ENCODE measurements around the gene SDF2. TPM values are rescaled to one million over a fixed set of nuclear protein-coding genes. Genes with fewer than 3 reads are reported as not detected.
"Not testable (repeated sequence)": the region's sequence is repeated elsewhere in the genome, so short reads cannot be mapped to it uniquely, and the experiment has no call there.

Gene SDF2
- total and polyA plus RNA-seq, 10 of the 15 experiments (the other 5 are each of a cell fraction or from before 2014, with no cell fraction given) = 29.8 to 81.0 (median 41.5) TPM

DNA sequence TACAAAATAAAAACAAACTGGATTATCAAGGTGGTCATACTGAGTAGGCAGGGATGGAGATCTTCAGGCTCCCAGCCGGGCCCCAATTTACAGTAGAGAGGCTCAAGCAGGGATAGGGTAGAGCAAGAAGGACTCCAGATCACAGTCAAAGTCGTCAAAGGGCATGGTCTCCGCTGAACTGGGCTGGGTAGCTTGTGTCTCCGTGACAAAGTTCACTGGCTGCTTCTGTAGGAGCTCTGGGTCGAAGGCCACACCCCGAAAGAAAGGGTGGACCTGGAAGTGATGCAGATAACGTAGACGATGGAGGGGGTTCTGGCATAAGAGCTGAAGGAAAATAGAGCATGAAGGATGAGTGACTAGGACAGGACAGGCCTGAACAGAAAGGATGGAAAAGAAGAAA lies 51.3 kb downstream of the SDF2 start:
- TF ChIP-seq CHD4 (IDR thresholded peaks at IDR 0.05) (no peak), NFXL1 (IDR thresholded peaks at IDR 0.05; ENCODE audit: borderline replicate concordance) (no peak), JUND (IDR thresholded peaks at IDR 0.05; ENCODE audit: low read depth, low read length) (no peak), RFX5 (IDR thresholded peaks at IDR 0.05; ENCODE audit: low read depth, low read length) (no peak), TBL1XR1 (IDR thresholded peaks at IDR 0.05; ENCODE audit: low read depth, low read length) (no peak), SUPT20H (IDR thresholded peaks at IDR 0.05; ENCODE audit: borderline replicate concordance, control insufficient read depth, low read depth, low read length) (no peak)
- TF ChIP-seq, protein P1, sequence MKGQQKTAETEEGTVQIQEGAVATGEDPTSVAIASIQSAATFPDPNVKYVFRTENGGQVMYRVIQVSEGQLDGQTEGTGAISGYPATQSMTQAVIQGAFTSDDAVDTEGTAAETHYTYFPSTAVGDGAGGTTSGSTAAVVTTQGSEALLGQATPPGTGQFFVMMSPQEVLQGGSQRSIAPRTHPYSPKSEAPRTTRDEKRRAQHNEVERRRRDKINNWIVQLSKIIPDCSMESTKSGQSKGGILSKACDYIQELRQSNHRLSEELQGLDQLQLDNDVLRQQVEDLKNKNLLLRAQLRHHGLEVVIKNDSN (IDR thresholded peaks at IDR 0.05; ENCODE audit: borderline replicate concordance, extremely low read length, insufficient read depth, low read depth, low read length) = no peak
- TF ChIP-seq, protein P2, sequence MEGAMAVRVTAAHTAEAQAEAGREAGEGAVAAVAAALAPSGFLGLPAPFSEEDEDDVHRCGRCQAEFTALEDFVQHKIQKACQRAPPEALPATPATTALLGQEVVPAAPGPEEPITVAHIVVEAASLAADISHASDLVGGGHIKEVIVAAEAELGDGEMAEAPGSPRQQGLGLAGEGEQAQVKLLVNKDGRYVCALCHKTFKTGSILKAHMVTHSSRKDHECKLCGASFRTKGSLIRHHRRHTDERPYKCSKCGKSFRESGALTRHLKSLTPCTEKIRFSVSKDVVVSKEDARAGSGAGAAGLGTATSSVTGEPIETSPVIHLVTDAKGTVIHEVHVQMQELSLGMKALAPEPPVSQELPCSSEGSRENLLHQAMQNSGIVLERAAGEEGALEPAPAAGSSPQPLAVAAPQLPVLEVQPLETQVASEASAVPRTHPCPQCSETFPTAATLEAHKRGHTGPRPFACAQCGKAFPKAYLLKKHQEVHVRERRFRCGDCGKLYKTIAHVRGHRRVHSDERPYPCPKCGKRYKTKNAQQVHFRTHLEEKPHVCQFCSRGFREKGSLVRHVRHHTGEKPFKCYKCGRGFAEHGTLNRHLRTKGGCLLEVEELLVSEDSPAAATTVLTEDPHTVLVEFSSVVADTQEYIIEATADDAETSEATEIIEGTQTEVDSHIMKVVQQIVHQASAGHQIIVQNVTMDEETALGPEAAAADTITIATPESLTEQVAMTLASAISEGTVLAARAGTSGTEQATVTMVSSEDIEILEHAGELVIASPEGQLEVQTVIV (IDR thresholded peaks at IDR 0.05; ENCODE audit: borderline replicate concordance, partially characterized antibody) = no peak

DNA sequence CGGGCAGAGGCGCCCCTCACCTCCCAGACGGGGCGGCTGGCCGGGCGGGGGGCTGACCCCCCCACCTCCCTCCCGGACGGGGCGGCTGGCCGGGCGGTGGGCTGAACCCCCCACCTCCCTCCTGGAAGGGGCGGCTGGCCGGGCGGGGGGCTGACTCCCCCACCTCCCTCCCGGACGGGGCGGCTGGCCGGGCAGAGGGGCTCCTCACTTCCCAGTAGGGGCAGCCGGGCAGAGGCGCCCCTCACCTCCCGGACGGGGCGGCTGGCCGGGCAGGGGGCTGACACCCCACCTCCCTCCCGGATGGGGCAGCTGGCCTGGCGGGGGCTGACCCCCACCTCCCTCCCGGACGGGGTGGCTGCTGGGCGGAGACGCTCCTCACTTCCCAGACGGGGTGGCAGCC lies 57.7 kb downstream of the SDF2 start:
- 100% methylated on average over 2 of the region's 31 CpGs for WGBS (ENCODE audit: insufficient coverage, insufficient replicate concordance, low lambda C conversion rate, missing lambda C conversion rate)
- POLR2A ChIA-PET; RAD21 ChIA-PET (ENCODE audit: unreplicated experiment); H3K36me3 ChIP-seq (ENCODE audit: control insufficient read depth in 2 of 2, insufficient read depth in 2 of 2, low read length in 1 of 2); ATAC-seq; in situ Hi-C loops (cut with MboI); BruUV-seq (replicated peaks); CTCF ChIA-PET; H2AFZ ChIP-seq (ENCODE audit: control insufficient read depth, low read depth, low read length); H3K4me1 ChIP-seq (ENCODE audit: control insufficient read depth, insufficient read depth, low read length); FAIRE-seq; DNase-seq (ENCODE audit: low read depth, low spot score); H3K9me3 ChIP-seq (replicated peaks; ENCODE audit: control insufficient read depth, insufficient read depth, low read length); H3K27ac ChIP-seq (ENCODE audit: control insufficient read depth, insufficient read depth); H3K27me3 ChIP-seq (replicated peaks in 1 of 2; ENCODE audit: control insufficient read depth in 2 of 2, insufficient read depth in 2 of 2, low read length in 1 of 2); H4K20me1 ChIP-seq (ENCODE audit: control insufficient read depth, insufficient read depth); H3K79me2 ChIP-seq (ENCODE audit: control insufficient read depth, insufficient read depth, low read length); intact Hi-C loops (cut with micrococcal nuclease; ENCODE audit: unreplicated experiment); H3K4me2 ChIP-seq (ENCODE audit: control insufficient read depth, insufficient read depth); SMC1A ChIA-PET (ENCODE audit: uncharacterized antibody, unreplicated experiment); H3K4me3 ChIP-seq; H3K9ac ChIP-seq (ENCODE audit: control insufficient read depth, insufficient read depth, low read length): not testable (repeated sequence)

More for the DNA sequence above, 51.3 kb downstream of the SDF2 start:
- Histone ChIP-seq H2AFZ (ENCODE audit: control insufficient read depth, low read depth, low read length) (no peak overlapping the region), H3K4me2 (ENCODE audit: control insufficient read depth, insufficient read depth) (no peak overlapping the region), H3K79me2 (ENCODE audit: control insufficient read depth, insufficient read depth, low read length) (no peaks in the 10 kb centered on the region), H3K9ac (ENCODE audit: control insufficient read depth, insufficient read depth, low read length) (no peak overlapping the region), H3K27me3 (replicated peaks in 1 of 2; ENCODE audit: control insufficient read depth in 2 of 2, insufficient read depth in 2 of 2, low read length in 1 of 2) (no peaks in the 10 kb centered on the region), H3K4me3 (no peak overlapping the region), H3K9me3 (replicated peaks; ENCODE audit: control insufficient read depth, insufficient read depth, low read length) (no peaks in the 10 kb centered on the region), H3K36me3 (ENCODE audit: control insufficient read depth in 2 of 2, insufficient read depth in 2 of 2, low read length in 1 of 2) (peaks cover 21 to 30% of the 10 kb centered on the region in 2 experiments), H3K27ac (ENCODE audit: control insufficient read depth, insufficient read depth) (no peak overlapping the region), H4K20me1 (ENCODE audit: control insufficient read depth, insufficient read depth) (no peaks in the 10 kb centered on the region), H3K4me1 (ENCODE audit: control insufficient read depth, insufficient read depth, low read length) (no peaks in the 10 kb centered on the region; the same call in none of the 2 replicates)
- POLR2A ChIA-PET = interaction anchor here (0.9 to 2.1 kb wide), 4 partner anchors 9 to 60 kb away, joined by 4 to 11 read pairs (median 4); no protein-coding TSS in a partner anchor
- intact Hi-C loops (cut with micrococcal nuclease; ENCODE audit: unreplicated experiment) (no loop called here), in situ Hi-C loops (cut with MboI) (no loop called here)
- BruUV-seq (replicated peaks) = no TSS peak
- RAD21 ChIA-PET (ENCODE audit: unreplicated experiment) = interaction anchor here (1.4 to 3.2 kb wide), 3 partner anchors 33 to 61 kb away, joined by 3 to 12 read pairs (median 5); partner anchors contain the start of gene PIGS
- CTCF ChIA-PET = interaction anchor here (1.2 to 8.2 kb wide), 7 partner anchors 9 to 114 kb away, joined by 3 to 88 read pairs (median 7); no protein-coding TSS in a partner anchor
- FAIRE-seq = no peak
- WGBS (ENCODE audit: insufficient coverage, insufficient replicate concordance, low lambda C conversion rate, missing lambda C conversion rate) = 88% methylated on average over 8 of the region's 8 CpGs
- DNase-seq (ENCODE audit: low read depth, low spot score) = no peak
- no peak for ATAC-seq
- SMC1A ChIA-PET (ENCODE audit: uncharacterized antibody, unreplicated experiment) = interaction anchor here (1.0 to 2.0 kb wide), 4 partner anchors 9 to 61 kb away, joined by 3 to 5 read pairs (median 4); no protein-coding TSS in a partner anchor

All from GM12878 (cell line).